Psoas muscle (tissue), 8 donors: Measurements from ENCODE around the gene STMN3. TPM values are rescaled to one million over a fixed set of nuclear protein-coding genes. Genes with fewer than 3 reads are reported as not detected.

Experiments used
- ATAC-seq, 4 donors: fragments of 200-7000 bp; cut with Tn5 transposase; one replicate each; pipeline ENCODE4 v1.9.1; 2020; ENCODE audit warnings: moderate library complexity in 3 of 4, mild to moderate bottlenecking in 2 of 4
- DNase-seq, 2 donors: peaks; one replicate each; pipeline ENCODE4 v3.0.0-alpha.2; 2020
- H3K27ac ChIP-seq: fragments of 200-600 bp; one replicate; pipeline ENCODE4 v1.8.0; 2022
- H3K27me3 ChIP-seq, 3 donors: fragments of 200-600 bp in 1 of 3; one replicate each; pipeline versions ENCODE4 v1.6.1 to v1.8.0; 2013 to 2022; ENCODE audit warnings: low read length in 2 of 3, mild to moderate bottlenecking in 2 of 3, moderate library complexity in 1 of 3; ENCODE audit not compliant: insufficient read depth in 3 of 3
- H3K36me3 ChIP-seq, 2 donors: fragments of 200-600 bp in 1 of 2; one replicate each; pipeline versions ENCODE4 v1.6.1 to v1.8.0; 2013 to 2022; ENCODE audit warnings: low read depth in 1 of 2, mild to moderate bottlenecking in 1 of 2, moderate library complexity in 1 of 2; ENCODE audit not compliant: insufficient read depth in 1 of 2
- H3K4me1 ChIP-seq: fragments of 200-600 bp; one replicate; pipeline ENCODE4 v1.8.0; 2022
- H3K4me3 ChIP-seq: fragments of 200-600 bp; one replicate; pipeline ENCODE4 v1.8.0; 2022; ENCODE audit warnings: mild to moderate bottlenecking
- H3K9me3 ChIP-seq: fragments of 200-600 bp; one replicate; pipeline ENCODE4 v1.8.0; 2022
- WGBS, 3 donors: extraction: QIAGEN DNeasy Blood & Tissue Kit; methylation state at CpG; one replicate each; pipeline versions ENCODE4 v1.1.6 to v1.1.7; 2013; 5-methylcytosine and 5-hydroxymethylcytosine counted together
- intact Hi-C, 2 donors: fragments of 100-400 bp; cut with DNase I; formaldehyde crosslinking; loops; one replicate each; pipeline versions ENCODE4 v1.11.0 to v1.14.2; 2022
- polyA plus RNA-seq, 3 donors: library from polyadenylated mRNA; stranded (reverse); fragments of 200-250 nt; gene quantifications; one replicate each; pipeline ENCODE4 v1.2.3, GENCODE V29; 2013
- total RNA-seq, 4 donors: library from RNA; stranded (reverse); fragmentation: NEBNext Ultra II Directional in 2 of 4; extraction: Animal tissue kit (Norgen Biotek cat#: 25700) in 2 of 4; gene quantifications; one replicate each; pipeline versions ENCODE4 v1.2.1 to v1.2.4, GENCODE V29; 2021 to 2023
- TF ChIP-seq, protein P1 (sequence below): fragments of 200-600 bp; IDR thresholded peaks from one replicate; pipeline ENCODE4 v1.8.0; 2022; ENCODE audit warnings: antibody characterized with exemption
- donor health status: healthy with polysubstance abuse.
- donor health status: DM: no; HTN: no; CAD: no; lungs with moderate emphysema.
- donor health status: Bipolar disorder and iron deficiency.
- donor health status: healthy.
- donor health status: DM: yes; HTN: yes; CAD: no.
- donor health status: DM: no; HTN: no; CAD: no.
- donor health status: DM: no; HTN: no; CAD: no.
- donor health status: DM: yes; HTN: yes; CAD: no.

Gene STMN3
- total and polyA plus RNA-seq, 7 donors = 1.0 to 3.1 (median 2.4) TPM

DNA sequence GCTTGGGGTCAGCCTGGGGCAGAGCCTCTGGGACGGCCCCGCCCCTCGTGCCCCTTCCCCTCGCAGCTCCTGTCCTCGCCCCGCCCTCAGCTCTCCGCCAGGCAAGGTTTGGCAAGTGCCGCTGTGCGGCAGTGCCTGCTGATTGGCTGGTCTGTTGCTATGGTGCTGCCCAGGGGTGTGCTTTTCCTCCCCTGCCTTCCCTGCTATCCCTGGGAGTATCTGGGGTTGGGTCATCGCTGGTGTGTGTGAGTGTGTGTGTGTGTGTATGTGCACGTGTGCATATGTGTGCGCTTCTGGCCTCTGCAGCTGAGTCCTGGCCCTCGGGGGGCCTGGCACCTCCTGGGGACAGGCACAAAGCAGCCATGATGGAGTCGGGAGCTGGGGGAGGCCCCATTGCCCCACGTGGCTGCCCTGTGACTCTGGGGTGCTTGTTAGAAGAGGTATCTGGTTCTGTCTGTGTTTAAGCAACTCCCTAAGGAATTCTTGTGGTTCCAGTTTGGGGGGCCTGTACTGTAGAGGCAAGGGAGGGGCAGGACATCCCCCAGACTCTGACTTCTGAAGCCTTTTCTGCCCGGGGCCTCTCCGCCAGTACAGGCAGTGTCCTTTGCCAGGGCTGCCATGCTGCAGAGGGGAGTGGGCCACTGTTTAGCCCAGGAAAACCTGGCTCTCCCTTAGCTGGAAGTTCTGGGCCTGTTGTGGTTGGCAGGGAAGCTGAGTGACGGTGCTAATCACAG is 11.8 kb upstream of the STMN3 start:
- intact Hi-C loops = loop anchor here in 1 of 2 donors (5.0 kb wide), 1 partner anchor 37 kb away; no protein-coding TSS in a partner anchor
- Histone ChIP-seq H3K4me3 (no peak overlapping the region), H3K27ac (no peak overlapping the region), H3K36me3 (peaks cover 12 to 74% of the 10 kb centered on the region in 2 donors), H3K27me3 (no peaks in the 10 kb centered on the region), H3K9me3 (no peaks in the 10 kb centered on the region), H3K4me1 (no peaks in the 10 kb centered on the region)
- WGBS, 3 donors = 67 to 75% (median 73%) methylated on average over 18 of the region's 18 CpGs
- TF ChIP-seq, protein P1, sequence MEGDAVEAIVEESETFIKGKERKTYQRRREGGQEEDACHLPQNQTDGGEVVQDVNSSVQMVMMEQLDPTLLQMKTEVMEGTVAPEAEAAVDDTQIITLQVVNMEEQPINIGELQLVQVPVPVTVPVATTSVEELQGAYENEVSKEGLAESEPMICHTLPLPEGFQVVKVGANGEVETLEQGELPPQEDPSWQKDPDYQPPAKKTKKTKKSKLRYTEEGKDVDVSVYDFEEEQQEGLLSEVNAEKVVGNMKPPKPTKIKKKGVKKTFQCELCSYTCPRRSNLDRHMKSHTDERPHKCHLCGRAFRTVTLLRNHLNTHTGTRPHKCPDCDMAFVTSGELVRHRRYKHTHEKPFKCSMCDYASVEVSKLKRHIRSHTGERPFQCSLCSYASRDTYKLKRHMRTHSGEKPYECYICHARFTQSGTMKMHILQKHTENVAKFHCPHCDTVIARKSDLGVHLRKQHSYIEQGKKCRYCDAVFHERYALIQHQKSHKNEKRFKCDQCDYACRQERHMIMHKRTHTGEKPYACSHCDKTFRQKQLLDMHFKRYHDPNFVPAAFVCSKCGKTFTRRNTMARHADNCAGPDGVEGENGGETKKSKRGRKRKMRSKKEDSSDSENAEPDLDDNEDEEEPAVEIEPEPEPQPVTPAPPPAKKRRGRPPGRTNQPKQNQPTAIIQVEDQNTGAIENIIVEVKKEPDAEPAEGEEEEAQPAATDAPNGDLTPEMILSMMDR = no peak
- ATAC-seq (peak in 1 of 4 donors; percentile 10), DNase-seq (no peak)

DNA sequence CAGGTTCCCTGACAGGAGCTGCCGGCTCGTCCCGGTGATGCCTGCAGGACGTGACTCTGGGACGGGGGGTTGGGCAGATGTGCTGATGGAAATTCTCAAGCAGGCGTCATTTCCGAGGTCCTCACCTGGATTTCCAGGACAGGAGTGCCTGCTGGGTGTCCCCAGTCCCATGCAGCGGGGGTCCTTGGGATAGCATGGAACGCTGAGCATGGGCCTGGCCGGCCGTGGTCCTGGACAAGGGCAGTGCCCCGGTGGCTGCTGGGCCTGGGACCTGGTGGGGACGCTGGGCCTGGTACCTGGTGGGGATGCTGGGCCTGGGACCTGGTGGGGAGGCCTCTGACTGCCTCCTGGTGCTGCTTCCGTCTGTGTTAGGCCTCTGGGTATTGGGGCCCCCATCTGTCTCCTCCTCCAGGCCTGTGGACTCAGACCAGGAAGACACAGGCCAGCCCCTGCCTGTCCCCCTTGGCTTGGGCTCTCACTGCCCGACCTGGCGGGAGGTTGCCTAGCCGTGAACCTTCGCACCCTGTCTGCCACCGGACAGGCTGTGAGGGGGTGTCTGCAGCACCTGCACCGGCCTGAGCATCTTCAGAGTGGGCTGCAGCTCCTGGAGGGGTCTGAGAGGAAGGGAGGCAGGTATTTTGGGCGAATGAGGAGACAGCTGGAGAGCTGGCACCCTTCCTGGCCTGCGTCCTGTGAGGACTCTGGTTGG is 11.1 kb upstream of the STMN3 start:
- peaks cover 4% of the 10 kb centered on the region for H3K4me1 ChIP-seq
- H3K27me3 ChIP-seq = no peaks in the 10 kb centered on the region
- TF ChIP-seq, protein P1 = no peak
- peaks cover 12 to 74% of the 10 kb centered on the region in 2 donors for H3K36me3 ChIP-seq
- no peak for DNase-seq
- H3K4me3 ChIP-seq = no peak overlapping the region
- H3K9me3 ChIP-seq = no peaks in the 10 kb centered on the region
- ATAC-seq = no peak
- intact Hi-C loops = loop anchor here in 1 of 2 donors (5.0 kb wide), 1 partner anchor 38 kb away; no protein-coding TSS in a partner anchor
- 86 to 89% (median 89%) methylated on average over 21 to 22 of the region's 22 CpGs for WGBS, 3 donors
- H3K27ac ChIP-seq = no peak overlapping the region

DNA sequence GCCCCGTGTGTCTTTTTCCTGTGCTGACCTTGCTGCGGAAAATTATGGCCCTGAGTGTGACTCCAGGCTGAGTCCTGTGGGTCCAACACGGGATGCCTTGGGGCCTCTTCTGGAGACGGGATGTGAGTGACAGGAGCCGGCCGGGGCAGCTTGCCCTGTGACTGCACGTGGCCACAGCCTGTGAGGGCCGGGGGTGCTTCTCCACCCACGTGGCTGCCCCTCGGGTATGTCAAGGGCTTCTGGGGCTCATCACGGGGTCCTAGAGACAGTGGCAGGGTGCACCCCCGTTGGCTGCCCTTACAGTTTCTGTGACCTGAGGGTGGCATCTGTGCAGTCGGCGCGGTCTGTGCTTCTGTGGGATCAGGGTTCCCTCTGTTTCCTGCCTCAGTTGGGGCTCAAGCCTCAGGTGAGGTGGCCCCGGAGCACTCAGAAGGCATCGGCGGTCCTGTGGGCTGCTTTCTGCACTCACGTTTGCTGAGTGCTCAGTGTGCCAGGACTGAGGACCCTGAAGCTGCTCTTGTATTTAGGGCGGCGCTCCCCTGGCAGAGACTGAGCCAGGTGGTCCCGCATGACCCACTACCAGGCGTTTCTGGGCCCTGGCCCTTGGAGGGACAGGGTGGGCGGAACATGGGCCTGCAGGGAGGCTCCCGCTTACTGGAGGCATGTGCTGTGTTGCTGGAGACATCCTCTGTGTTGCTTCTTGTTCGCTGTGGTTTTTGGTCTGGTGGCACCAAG is 10.3 kb upstream of the STMN3 start:
- WGBS, 3 donors = 87 to 91% (median 89%) methylated on average over 26 of the region's 26 CpGs
- TF ChIP-seq, protein P1 = no peak
- H3K4me1 ChIP-seq = peaks cover 7% of the 10 kb centered on the region
- intact Hi-C loops = loop anchor here in 1 of 2 donors (5.0 kb wide), 1 partner anchor 39 kb away; no protein-coding TSS in a partner anchor
- no peaks in the 10 kb centered on the region for H3K27me3 ChIP-seq
- H3K9me3 ChIP-seq = no peaks in the 10 kb centered on the region
- H3K4me3 ChIP-seq = no peak overlapping the region
- DNase-seq (no peak), ATAC-seq (no peak)
- H3K36me3 ChIP-seq = peaks cover 12 to 66% of the 10 kb centered on the region in 2 donors
- H3K27ac ChIP-seq = no peak overlapping the region

DNA sequence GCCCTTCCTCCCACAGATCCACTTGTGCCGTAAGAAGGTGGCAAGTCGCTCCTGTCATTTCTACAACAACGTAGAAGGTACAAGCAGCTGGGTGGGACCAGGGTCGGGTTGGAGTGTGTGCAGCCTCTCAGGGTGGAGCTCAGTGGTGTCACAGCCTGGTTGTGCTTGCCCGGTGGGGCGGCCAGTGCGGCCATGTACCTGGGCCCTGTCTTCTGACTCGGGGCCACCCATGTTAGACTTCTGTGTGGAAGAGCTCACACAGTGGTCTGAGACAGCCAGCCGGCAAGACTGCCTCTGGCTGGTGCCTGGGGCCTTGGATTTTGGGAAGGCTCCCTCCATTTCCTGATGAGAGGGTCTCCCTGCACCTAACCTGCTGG is 9.6 kb upstream of the STMN3 start:
- ATAC-seq (no peak), DNase-seq (no peak)
- Histone ChIP-seq H3K27ac (no peak overlapping the region), H3K36me3 (peaks cover 12 to 60% of the 10 kb centered on the region in 2 donors), H3K4me1 (peaks cover 7% of the 10 kb centered on the region), H3K27me3 (no peaks in the 10 kb centered on the region), H3K4me3 (no peak overlapping the region), H3K9me3 (no peaks in the 10 kb centered on the region)
- 87 to 93% (median 90%) methylated on average over 9 of the region's 9 CpGs for WGBS, 3 donors
- TF ChIP-seq, protein P1 = no peak
- intact Hi-C loops = loop anchor here in 1 of 2 donors (5.0 kb wide), 1 partner anchor 40 kb away; no protein-coding TSS in a partner anchor
